NCI-H128 (cell line): ENCODE measurements around the gene ABTB2.

Experiments used
- DNase-seq: peaks from one replicate; lab custom pipeline; 2025; ENCODE audit not compliant: unreplicated experiment; lab: John Stamatoyannopoulos, UW

ABTB2 gene

DNA sequence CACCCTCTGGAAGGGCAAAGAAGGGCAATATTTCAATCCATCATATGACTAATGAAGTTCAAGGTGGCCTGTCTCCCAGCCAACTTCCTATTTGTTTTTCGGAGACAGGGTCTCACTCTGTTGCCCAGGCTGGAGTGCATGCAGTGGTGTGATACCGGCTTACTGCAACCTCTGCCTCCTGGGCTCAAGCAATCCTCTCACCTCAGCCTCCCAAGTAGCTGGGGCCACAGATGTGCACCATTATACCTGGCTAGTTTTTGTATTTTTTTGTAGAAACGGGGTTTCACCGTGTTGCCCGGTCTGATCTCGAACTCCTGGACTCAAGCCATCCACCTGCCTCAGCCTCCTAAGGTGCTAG is 13.4 kb downstream of the ABTB2 start:
- DNase-seq = no peak

DNA sequence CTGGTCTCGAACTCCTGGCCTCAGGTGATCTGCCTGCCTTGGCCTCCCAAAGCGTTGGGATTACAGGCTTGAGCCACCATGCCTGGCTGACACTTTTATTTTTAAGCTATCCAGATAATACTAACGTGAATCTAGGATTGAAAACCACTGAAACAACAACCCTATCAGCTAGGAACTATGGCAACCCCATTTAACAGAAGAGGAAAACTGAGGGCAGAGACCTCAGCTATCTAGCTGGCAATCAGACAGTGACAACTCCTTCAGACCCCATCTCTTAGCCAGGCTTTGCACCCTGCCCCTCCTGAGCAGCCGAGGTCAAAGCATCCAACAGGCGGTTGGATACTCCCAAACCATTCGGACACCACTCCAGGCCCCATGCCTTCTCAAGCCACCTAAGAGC is 14.1 kb downstream of the ABTB2 start:
- DNase-seq = no peak

DNA sequence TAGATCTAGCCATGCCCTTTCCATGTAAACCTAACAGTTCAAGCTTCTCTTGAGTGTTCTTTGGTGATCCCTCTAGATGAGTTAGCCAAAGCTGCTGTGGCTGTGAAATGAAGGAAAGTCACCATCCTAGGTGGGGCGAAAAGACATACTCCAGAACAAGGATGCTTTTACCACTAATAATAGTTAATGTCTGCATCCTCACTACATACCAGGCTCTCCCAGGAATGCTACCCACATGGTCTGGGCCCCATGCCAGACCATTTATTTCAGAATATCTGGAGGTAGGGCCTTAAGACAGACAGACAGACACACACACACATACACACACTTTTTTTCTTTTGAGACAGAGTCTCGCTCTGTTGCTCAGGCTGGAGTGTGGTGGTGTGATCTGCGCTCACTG is 14.7 kb downstream of the ABTB2 start:
- DNase-seq = no peak

DNA sequence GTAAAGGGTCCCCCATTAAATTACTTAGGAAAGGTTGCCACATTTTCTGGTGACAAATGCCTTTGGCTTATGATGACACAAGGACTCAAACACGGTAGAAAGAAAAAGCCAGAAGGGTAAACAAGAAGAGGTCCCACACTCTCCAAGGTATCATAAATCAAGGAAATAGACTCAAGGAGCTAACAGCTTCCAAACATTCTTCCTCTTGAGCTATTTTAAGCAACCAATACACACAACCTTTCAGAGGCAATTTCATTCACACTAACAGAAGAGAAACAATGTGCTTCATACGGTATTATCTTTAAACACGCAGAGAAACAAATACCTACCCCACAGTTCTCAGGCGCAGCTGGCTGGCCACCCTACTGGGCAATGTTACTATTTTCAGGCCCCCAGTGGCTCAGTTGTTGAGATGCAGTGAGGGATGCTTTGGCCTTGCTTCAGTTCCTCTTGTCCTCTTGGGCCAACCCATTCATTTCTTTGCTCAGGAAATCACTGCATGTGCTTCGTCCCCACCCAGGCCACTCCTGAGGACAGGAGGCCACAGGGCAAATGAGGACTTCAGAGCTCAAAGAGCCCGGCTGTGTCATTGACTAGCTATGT is 15.8 kb downstream of the ABTB2 start:
- no peak for DNase-seq

DNA sequence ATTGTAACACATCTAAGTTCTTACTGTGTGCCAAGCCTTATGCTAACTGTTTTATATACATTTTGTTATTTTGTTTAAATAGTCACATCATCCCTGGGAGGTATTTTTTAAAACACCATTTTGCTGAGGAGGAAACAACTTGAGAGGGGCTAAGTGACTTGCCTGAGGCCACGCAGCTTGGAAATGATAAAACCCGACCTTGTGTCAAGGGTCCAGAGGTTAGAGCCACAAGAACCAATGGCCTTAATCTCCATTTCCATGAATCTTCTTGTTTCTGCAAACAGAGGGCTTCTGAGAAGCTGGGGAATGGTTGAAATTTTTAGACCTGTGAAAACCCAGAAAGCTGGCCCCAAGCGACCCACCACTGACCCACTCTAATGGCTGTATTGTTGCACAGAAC is 16.7 kb downstream of the ABTB2 start:
- DNase-seq = no peak

DNA sequence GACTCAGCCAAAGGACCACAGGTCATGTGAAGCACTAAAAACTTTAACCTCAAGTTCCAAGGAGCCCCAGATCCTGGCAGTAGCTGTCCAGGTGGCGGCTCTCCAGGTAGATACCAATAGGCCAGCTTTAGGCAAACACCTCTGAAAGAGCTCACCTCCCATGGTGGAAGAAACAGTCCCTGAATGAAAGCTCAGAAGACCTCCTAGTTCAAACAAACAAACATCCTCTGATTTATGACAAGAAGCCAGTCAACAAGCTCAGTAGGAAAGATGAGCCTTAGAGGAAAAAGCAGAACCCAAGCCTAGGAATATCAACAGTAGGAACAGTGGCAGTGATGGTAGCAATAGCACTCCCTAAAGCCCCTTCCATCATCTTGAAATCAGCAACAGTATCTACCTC is 17.2 kb downstream of the ABTB2 start:
- no peak for DNase-seq

- DNase-seq = no peak
These were observed 18.4 kb downstream of the ABTB2 start for GRCh38 chr11:34339149-34340064.

- no peak for DNase-seq
These were observed 20.8 kb downstream of the ABTB2 start for GRCh38 chr11:34337016-34337415.

GRCh38 chr11:34335801-34336200 is 22.0 kb downstream of the ABTB2 start:
- no peak for DNase-seq

DNA sequence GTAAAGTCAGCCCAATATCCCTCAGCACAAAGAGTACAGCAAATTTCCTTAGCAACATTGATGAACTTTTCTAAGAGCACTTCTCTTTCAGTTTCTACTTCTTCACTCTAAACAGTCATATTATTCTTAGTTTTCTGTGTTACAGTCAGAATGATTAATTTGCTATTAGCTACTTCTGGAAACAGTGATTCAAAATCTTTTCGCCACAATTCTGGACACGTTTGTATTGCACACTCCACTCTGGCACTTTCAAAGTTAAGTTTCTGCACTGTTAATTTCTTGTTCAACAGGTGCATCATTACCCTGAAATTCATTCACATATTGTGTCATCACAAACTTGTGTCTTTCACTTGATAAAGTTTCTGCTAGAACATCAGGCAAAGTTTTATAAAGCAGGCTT is 22.5 kb downstream of the ABTB2 start:
- DNase-seq = no peak

DNA sequence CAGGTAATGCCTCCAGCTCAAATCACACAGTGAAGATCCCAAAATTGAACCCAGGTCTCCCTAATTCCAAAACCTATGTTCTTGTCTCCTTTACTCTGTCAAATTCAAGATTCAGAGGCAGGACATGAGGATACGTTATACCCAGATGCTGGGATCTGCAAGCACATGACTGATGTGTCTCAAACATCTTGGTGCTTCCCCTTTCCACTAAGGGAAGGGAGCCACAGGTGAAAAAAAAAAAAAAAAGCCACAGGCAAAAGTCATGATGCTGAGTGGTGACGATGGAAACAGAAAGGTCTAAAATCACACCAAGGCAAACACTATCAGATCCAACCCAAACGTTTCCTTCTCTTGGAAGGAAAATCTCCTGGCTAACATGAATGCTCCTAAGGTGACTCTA is 24.0 kb downstream of the ABTB2 start:
- no peak for DNase-seq

DNA sequence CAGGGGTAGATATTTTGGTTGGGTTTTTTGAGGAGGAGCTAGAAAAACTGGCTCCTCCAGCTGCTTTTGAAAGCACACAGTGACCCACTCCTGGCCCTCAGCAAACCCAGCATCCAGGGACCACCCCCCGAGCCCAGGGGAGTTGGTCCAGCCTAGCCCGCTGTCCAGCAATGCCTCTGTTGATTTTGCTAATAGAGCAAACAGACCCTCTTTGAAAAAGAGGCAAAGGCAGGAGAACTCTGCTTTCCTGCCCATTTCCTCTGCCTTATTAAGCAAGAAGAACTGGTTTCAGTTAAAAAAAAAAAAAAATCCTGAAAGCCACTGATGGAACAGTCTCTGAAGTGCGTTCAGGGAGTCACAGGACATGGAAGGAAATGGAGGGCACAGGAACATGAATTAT is 25.3 kb downstream of the ABTB2 start:
- DNase-seq = no peak

- no peak for DNase-seq
These were observed 26.1 kb downstream of the ABTB2 start for GRCh38 chr11:34331736-34332135.

- DNase-seq = no peak
These were observed 26.5 kb downstream of the ABTB2 start for GRCh38 chr11:34331329-34331728.

DNA sequence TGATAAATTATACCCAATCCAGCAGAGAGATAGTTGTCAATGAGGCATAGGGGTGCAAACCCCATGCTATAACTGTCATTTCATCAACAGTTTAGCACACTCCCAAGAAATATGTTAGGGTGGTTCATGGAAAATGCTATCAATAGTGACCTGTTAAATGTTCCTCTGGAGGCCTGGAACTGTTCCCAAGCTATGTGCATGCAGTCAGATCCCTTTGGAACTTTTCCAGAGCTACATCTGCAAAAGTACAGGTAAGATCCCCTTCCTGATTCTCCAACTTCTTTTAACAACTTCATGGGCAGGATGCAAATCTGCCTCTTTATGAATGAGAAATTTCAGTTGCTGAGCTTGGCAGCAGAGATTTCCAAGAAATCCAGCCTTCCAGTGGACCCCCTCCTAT is 27.2 kb downstream of the ABTB2 start:
- DNase-seq = no peak

GRCh38 chr11:34329876-34330275 is 27.9 kb downstream of the ABTB2 start:
- DNase-seq = no peak

DNA sequence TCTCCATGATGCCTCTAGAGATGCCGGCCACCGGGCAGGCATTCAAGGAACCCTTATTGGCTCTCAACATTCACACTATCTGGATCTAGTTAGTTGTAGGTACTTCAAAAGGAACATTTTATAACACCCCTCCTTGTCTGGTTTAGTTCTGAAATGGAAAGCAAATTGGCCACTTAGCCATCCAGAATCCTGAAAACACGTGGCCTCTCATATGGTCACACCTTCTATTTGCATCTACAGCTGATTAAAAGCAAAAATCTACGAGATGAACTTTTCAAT is 29.2 kb downstream of the ABTB2 start:
- DNase-seq = no peak

DNA sequence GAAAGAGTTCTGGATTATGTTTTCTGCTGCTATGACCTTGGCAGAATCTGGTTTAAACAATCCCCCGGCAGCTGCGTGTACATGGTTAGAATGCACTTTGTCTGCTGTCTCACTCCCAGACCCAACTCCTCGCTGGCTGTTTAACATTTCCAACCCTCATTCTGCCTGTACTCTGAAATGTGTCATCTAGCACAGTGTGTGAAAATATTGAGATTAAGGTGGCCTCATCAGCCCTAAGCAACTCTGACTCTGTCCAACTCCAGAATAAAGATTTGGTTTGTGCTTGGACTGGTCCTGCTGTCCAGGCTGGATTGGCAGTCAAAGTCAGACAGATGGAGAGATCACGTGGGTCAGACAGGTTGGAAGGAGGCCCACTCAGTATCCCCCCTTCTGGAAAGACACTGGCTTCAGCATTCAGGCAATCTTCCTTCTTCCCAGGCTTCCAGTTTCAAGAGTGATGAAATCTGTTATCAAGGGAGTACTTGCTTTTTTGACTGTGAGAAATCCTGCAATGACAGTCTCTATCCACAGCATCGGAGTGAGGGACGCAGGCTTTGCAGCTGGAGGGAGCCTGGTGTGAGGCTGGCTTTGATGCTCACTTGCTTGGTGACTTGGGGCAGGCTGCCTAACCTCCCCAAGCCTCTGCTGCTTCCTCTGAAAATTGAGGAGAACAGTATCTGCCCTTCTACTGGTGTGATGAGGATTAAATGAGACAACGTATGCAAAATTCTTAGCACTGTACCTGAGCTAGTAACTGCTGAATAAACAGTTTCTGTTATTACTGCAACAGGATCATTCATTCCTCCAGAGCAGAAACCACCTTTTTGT is 29.8 kb downstream of the ABTB2 start:
- DNase-seq = no peak

DNA sequence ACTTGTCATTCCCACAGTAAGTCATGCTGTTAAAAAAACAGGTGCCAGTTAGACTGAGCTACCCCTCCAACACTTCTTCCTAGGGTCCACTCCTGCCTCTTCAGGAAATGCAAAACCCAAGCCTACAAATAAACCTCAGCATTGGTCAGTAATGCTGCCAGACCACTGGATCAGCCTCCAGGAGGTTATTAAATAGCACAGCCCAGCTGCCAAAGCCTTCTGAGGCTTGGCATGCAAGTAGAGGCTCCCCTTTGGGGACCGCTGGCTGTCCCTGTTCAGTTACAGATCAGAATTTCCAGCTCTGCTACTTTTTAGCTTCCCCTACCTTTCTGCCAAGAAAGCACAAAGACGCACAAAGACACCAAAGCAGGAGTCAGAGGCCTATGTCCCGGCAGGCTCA is 33.3 kb downstream of the ABTB2 start:
- no peak for DNase-seq

DNA sequence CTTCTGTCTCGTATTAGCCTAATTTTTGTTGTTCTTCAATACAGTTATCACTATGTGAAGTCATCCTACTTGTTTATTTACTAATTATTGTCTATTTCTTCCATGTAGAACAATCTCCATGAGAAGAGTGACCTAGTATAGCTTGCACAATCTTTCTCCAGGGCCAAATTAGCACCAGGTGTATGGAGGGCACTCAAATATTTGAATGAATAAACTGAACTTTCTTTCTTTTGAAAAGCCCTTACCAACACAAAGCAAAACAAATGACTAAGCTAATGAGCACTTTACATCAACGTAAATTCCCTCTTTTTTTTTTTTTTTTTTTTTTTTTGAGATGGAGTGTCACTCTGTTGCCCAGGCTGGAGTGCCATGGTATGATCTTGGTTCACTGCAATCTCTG is 34.2 kb downstream of the ABTB2 start:
- DNase-seq = no peak

- DNase-seq = no peak
These were observed 39.4 kb downstream of the ABTB2 start for GRCh38 chr11:34318111-34319037.
